SK-N-MC (cell line): Measurements from ENCODE around the gene STK39.

ENCODE experiments used
- EZH2 ChIP-seq: fragments of 200-600 bp; sonication (generic); IDR thresholded peaks from one replicate; pipeline ENCODE4 v1.6.1; 2017; ENCODE audit warnings: antibody characterized with exemption
- FOXP2 ChIP-seq: optimal IDR thresholded peaks from 2 replicates; pipeline ENCODE3; 2011; ENCODE audit warnings: mild to moderate bottlenecking, moderate library complexity; ENCODE audit not compliant: insufficient read depth; ENCODE audit errors: extremely low read length, control extremely low read depth
- POLR2AphosphoS5 ChIP-seq: IDR thresholded peaks from 2 replicates; pipeline ENCODE4 v1.6.1; 2012; ENCODE audit warnings: mild to moderate bottlenecking, low read depth, low read length, borderline replicate concordance

DNA sequence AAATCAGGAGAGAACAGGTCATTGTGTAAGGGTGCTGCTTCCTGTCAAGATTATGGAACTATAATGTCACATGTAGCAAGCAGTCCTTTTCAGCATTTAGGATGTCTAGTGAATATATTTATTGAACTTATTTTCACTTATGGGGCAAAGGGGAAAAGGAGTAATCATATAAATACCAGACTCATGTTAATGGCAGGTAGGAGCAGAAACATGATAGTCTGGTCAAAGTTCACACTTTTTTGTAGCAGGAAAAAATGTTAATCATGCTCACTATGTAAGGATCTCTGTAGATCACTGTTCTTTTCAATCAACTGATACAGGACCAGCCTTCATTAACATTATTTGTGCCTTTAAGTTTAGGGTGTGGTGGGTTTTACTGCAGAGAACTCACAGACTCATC lies 219.0 kb downstream of the STK39 start:
- TF ChIP-seq POLR2AphosphoS5 (no peak), EZH2 (no peak), FOXP2 (no peak)
